CD14-positive monocyte (primary cell): Measurements from ENCODE around the gene FAHD2A. TPM values are rescaled to one million over a fixed set of nuclear protein-coding genes. Genes with fewer than 3 reads are reported as not detected.
A peak's percentile ranks its signal among the peaks of the same experiment; 100 is the strongest.
"Not testable (repeated sequence)": the region's sequence is repeated elsewhere in the genome, so short reads cannot be mapped to it uniquely, and the experiment has no call there.

Experiments
- DNase-seq, 3 donors: peaks; one replicate each; pipeline ENCODE4 v3.0.0-alpha.2; 2011 to 2022
- H2AFZ ChIP-seq: 2 replicates; pipeline ENCODE4 v1.6.0; 2012; ENCODE audit warnings: mild to moderate bottlenecking, low read depth, low read length, inconsistent platforms; ENCODE audit not compliant: insufficient read depth, poor library complexity, severe bottlenecking
- H3K27ac ChIP-seq, 2 donors: 1 replicate in 1 of 2; 2 replicates in 1 of 2; pipeline ENCODE4 v1.5.1; 2012 to 2013; ENCODE audit warnings: low read length in 2 of 2, control low read depth in 1 of 2, inconsistent platforms in 1 of 2, low read depth in 1 of 2, mild to moderate bottlenecking in 1 of 2
- H3K27me3 ChIP-seq, 2 donors: one replicate each; pipeline versions ENCODE4 v1.6.0 to v1.6.1; 2011 to 2013; ENCODE audit warnings: low read length in 2 of 2; ENCODE audit not compliant: control insufficient read depth in 2 of 2, insufficient read depth in 2 of 2
- H3K36me3 ChIP-seq, 2 donors: replicated peaks in 1 of 2; 1 replicate in 1 of 2; 2 replicates in 1 of 2; pipeline versions ENCODE4 v1.5.1 to v1.6.1; 2012 to 2013; ENCODE audit warnings: low read length in 2 of 2, control low read depth in 1 of 2, inconsistent platforms in 1 of 2, mild to moderate bottlenecking in 1 of 2; ENCODE audit not compliant: insufficient read depth in 2 of 2, control insufficient read depth in 1 of 2
- H3K4me1 ChIP-seq, 2 donors: 1 replicate in 1 of 2; 2 replicates in 1 of 2; pipeline versions ENCODE4 v1.5.1 to v1.6.1; 2012 to 2013; ENCODE audit warnings: low read length in 2 of 2, control low read depth in 1 of 2, inconsistent platforms in 1 of 2, mild to moderate bottlenecking in 1 of 2, moderate library complexity in 1 of 2; ENCODE audit not compliant: insufficient read depth in 2 of 2, control insufficient read depth in 1 of 2
- H3K4me2 ChIP-seq: replicated peaks from 2 replicates; pipeline ENCODE3; 2012; ENCODE audit warnings: low read length, moderate library complexity, mild to moderate bottlenecking; ENCODE audit not compliant: poor library complexity, severe bottlenecking; ENCODE audit errors: extremely low read depth
- H3K4me3 ChIP-seq, 3 experiments: fragments of 200-600 bp in 1 of 3; sonication (generic) in 1 of 3; replicated peaks in 1 of 3; 1 replicate in 2 of 3; 2 replicates in 1 of 3; pipeline ENCODE4 v1.5.1; 2011 to 2013; ENCODE audit warnings: low read length in 3 of 3, mild to moderate bottlenecking in 3 of 3, control low read depth in 2 of 3, low read depth in 2 of 3, inconsistent platforms in 1 of 3, moderate library complexity in 1 of 3
- H3K79me2 ChIP-seq: 2 replicates; pipeline ENCODE4 v1.6.0; 2012; ENCODE audit warnings: mild to moderate bottlenecking, control low read depth, inconsistent platforms, low read length, moderate library complexity; ENCODE audit not compliant: insufficient read depth
- H3K9ac ChIP-seq: 2 replicates; pipeline ENCODE4 v1.6.0; 2017; ENCODE audit warnings: low read length, mild to moderate bottlenecking; ENCODE audit not compliant: insufficient read depth, poor library complexity, severe bottlenecking
- H3K9me3 ChIP-seq, 2 donors: replicated peaks in 1 of 2; 1 replicate in 1 of 2; 2 replicates in 1 of 2; pipeline versions ENCODE4 v1.5.1 to v1.6.1; 2012 to 2013; ENCODE audit warnings: low read length in 2 of 2, control low read depth in 1 of 2; ENCODE audit not compliant: control insufficient read depth in 1 of 2, insufficient read depth in 1 of 2
- H4K20me1 ChIP-seq: 2 replicates; pipeline ENCODE4 v1.6.0; 2012; ENCODE audit warnings: mild to moderate bottlenecking, low read length, control low read depth, moderate library complexity; ENCODE audit not compliant: insufficient read depth
- H3K27ac Mint-ChIP-seq, 7 donors: one replicate each; pipeline ENCODE4 v1.8.0; 2020; ENCODE audit warnings: mild to moderate bottlenecking in 7 of 7, mixed read lengths in 7 of 7, moderate library complexity in 6 of 7, inconsistent platforms in 2 of 7
- H3K27me3 Mint-ChIP-seq, 3 donors: one replicate each; pipeline ENCODE4 v1.8.0; 2021 to 2022; ENCODE audit warnings: low read depth in 3 of 3, mild to moderate bottlenecking in 3 of 3, mixed read lengths in 3 of 3, moderate library complexity in 3 of 3, inconsistent platforms in 1 of 3
- H3K36me3 Mint-ChIP-seq, 2 donors: one replicate each; pipeline ENCODE4 v1.8.0; 2020; ENCODE audit warnings: mixed read lengths in 2 of 2, inconsistent platforms in 1 of 2, mild to moderate bottlenecking in 1 of 2
- H3K4me1 Mint-ChIP-seq: one replicate; pipeline ENCODE4 v1.8.0; 2020; ENCODE audit warnings: mild to moderate bottlenecking, mixed read lengths
- H3K4me3 Mint-ChIP-seq, 2 donors: one replicate each; pipeline ENCODE4 v1.8.0; 2020; ENCODE audit warnings: mild to moderate bottlenecking in 2 of 2, mixed read lengths in 2 of 2, moderate library complexity in 1 of 2
- H3K9me3 Mint-ChIP-seq, 7 donors: one replicate each; pipeline ENCODE4 v1.8.0; 2020 to 2022; ENCODE audit warnings: mixed read lengths in 7 of 7, mild to moderate bottlenecking in 6 of 7, moderate library complexity in 6 of 7, inconsistent platforms in 2 of 7
- CTCF ChIP-seq: fragments of 200-600 bp; IDR thresholded peaks from one replicate; pipeline ENCODE4 v1.8.0; 2022; ENCODE audit warnings: antibody characterized with exemption, mild to moderate bottlenecking
- WGBS: methylation state at CpG from one replicate; pipeline ENCODE4 v1.1.5; 2013; ENCODE audit warnings: missing lambda C conversion rate; ENCODE audit not compliant: insufficient coverage; 5-methylcytosine and 5-hydroxymethylcytosine counted together
- intact Hi-C, 2 donors: fragments of 100-400 bp; cut with micrococcal nuclease; formaldehyde crosslinking; loops; one replicate each; pipeline versions ENCODE4 v1.15.0 to v1.15.1; 2023
- polyA plus RNA-seq, 3 donors: library from polyadenylated mRNA; depleted of rRNA in 1 of 3; unstranded in 2 of 3; stranded (reverse) in 1 of 3; fragments of 300-500 nt in 2 of 3; fragments of >200 nt in 1 of 3; fragmentation: Illumina TruSeq in 2 of 3; gene quantifications; 1 replicate in 2 of 3; 2 replicates in 1 of 3; pipeline ENCODE4 v1.2.3, GENCODE V29; 2012 to 2021

FAHD2A gene
- polyA plus RNA-seq, 3 donors: 9.7 to 17.1 (median 10.5) TPM

DNA sequence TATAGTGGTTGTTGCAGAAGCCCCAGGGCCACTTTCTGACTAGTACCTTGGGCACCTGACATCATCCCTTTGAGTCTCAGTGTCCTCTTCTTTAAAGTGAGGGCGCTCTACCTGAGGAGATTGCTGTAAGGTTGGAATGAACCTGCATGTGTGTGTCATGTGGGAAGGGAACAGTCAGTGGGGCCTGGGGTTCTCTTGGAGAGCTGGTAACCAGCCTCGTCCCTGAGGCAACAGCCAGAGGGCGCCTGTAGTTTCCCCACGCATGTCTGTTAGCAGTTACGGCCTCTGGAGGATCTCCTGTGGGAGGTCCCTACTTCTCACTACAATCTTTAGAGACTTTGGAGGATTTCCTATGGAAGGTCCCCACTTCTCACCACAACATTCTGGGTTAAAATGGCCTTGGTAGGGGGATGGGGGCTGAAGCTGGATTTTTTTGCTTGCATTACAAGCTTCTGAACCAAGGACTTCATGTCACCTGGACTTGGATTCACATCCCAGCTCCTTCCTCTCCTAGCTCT lies 755 bp downstream of the FAHD2A start:
- not testable (repeated sequence) for H3K79me2 ChIP-seq, H3K36me3 Mint-ChIP-seq, H3K27me3 ChIP-seq, H3K36me3 ChIP-seq, H3K9me3 ChIP-seq, H4K20me1 ChIP-seq, H3K9me3 Mint-ChIP-seq, H3K27me3 Mint-ChIP-seq
- Histone ChIP-seq H3K4me2 (peak overlapping the region; percentile 87), H3K4me3 (peak overlapping the region; percentile 62 to 93 (median 93)), H3K9ac (peak overlapping the region; percentile 88), H3K4me1 (peaks cover 17% of the 10 kb centered on the region in 2 donors), H3K27ac (peak overlapping the region; percentile 78 to 87), H2AFZ (peak overlapping the region; percentile 99)
- peak; percentile 19 for TF ChIP-seq CTCF
- peaks cover 22% of the 10 kb centered on the region for H3K4me1 Mint-ChIP-seq
- DNase-seq: peak; percentile 15 to 48 (median 24)
- intact Hi-C loops: loop anchor here (2.0 to 5.0 kb wide), 2 partner anchors 236 to 238 kb away; partner anchors contain the start of gene ZNF2 (in 2 of the 2)
- H3K27ac Mint-ChIP-seq: peak overlapping the region; percentile 92 to 97 (median 95)
- H3K4me3 Mint-ChIP-seq: peak overlapping the region; percentile 98
- 0% methylated on average over 2 of the region's 5 CpGs for WGBS

- not testable (repeated sequence) for H4K20me1 ChIP-seq, DNase-seq, H3K27me3 ChIP-seq, H3K36me3 ChIP-seq, H3K9me3 ChIP-seq, H3K79me2 ChIP-seq, H3K27ac ChIP-seq, H3K4me3 Mint-ChIP-seq, H3K9me3 Mint-ChIP-seq, H3K27me3 Mint-ChIP-seq, H3K27ac Mint-ChIP-seq, H3K36me3 Mint-ChIP-seq
- peaks cover 22% of the 10 kb centered on the region for H3K4me1 Mint-ChIP-seq
- 97% methylated on average over 4 of the region's 5 CpGs for WGBS
- Histone ChIP-seq H3K4me3 (peak overlapping the region in 1 of 3 experiments; percentile 93), H3K9ac (peak overlapping the region; percentile 88), H3K4me1 (peaks cover 17% of the 10 kb centered on the region in 2 donors), H2AFZ (peak overlapping the region; percentile 99), H3K4me2 (peak overlapping the region; percentile 87)
- intact Hi-C loops: loop anchor here (2.0 to 5.0 kb wide), 2 partner anchors 237 to 239 kb away; partner anchors contain the start of gene ZNF2 (in 2 of the 2)
These were observed 1.3 kb downstream of the FAHD2A start for GRCh38 chr2:95403824-95404223.

DNA sequence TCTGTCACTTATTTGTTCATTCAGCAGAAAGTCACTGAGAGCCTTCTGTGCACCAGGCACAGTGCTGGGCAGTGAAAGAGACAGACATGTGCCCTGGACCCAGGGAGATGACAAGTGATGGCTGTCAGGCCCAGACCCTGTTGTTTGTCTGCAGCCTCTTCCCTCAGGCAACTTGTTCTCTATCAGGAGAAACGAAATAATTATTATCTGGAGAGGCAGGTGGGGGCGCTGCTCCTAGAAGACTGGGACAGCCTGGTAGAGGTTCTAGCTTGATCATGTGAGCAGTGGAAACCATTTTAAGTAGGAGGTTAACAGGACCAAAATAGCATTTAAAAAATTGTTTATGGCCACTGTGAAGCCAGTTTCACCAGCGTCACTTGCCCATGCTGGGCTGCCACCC lies 2.2 kb downstream of the FAHD2A start:
- not testable (repeated sequence) for H4K20me1 ChIP-seq, H3K9ac ChIP-seq, H2AFZ ChIP-seq, H3K36me3 ChIP-seq, H3K79me2 ChIP-seq, H3K36me3 Mint-ChIP-seq, H3K9me3 Mint-ChIP-seq, H3K4me3 Mint-ChIP-seq, H3K27me3 ChIP-seq, DNase-seq, H3K9me3 ChIP-seq, H3K27me3 Mint-ChIP-seq, H3K27ac ChIP-seq, H3K27ac Mint-ChIP-seq, H3K4me2 ChIP-seq, H3K4me3 ChIP-seq
- H3K4me1 Mint-ChIP-seq: peaks cover 22% of the 10 kb centered on the region
- peaks cover 17% of the 10 kb centered on the region in 2 donors for H3K4me1 ChIP-seq
- WGBS: 90% methylated on average over 2 of the region's 3 CpGs
- intact Hi-C loops: loop anchor here in 1 of 2 donors (5.0 kb wide), 1 partner anchor 237 kb away; the partner anchor contains the start of gene ZNF2

- H3K9ac ChIP-seq, H3K36me3 ChIP-seq, H4K20me1 ChIP-seq, H3K9me3 ChIP-seq, H3K4me3 Mint-ChIP-seq, H3K4me3 ChIP-seq, H3K36me3 Mint-ChIP-seq, H2AFZ ChIP-seq, H3K4me1 Mint-ChIP-seq, H3K27ac ChIP-seq, H3K27me3 Mint-ChIP-seq, intact Hi-C loops, H3K9me3 Mint-ChIP-seq, H3K27me3 ChIP-seq, DNase-seq, H3K4me1 ChIP-seq, H3K4me2 ChIP-seq, H3K79me2 ChIP-seq: not testable (repeated sequence)
- 83% methylated on average over 2 of the region's 5 CpGs for WGBS
- H3K27ac Mint-ChIP-seq: peak overlapping the region in 1 of 7 donors; percentile 5
These were observed 8.7 kb downstream of the FAHD2A start for GRCh38 chr2:95411239-95411638.
